ENCODE data around the gene DEF6.

- no peak for TF ChIP-seq CTCF (conservative IDR thresholded peaks at IDR 0.05; ENCODE audit: low read depth, low read length)
- TF ChIP-seq EZH2phosphoT487 (IDR thresholded peaks at IDR 0.05; ENCODE audit: borderline replicate concordance, low read length), result no peak
Observed at GRCh38 chr6:35267446-35267845, 30.2 kb upstream of the DEF6 start.

All from PC-3 (cell line).